Hypothalamus (tissue), 51 donors: ENCODE results near the gene C19orf53.
"Not testable (repeated sequence)": the region's sequence is repeated elsewhere in the genome, so short reads cannot be mapped to it uniquely, and the experiment has no call there.

Experiments
- DNase-seq, 51 donors: peaks; one replicate each; lab custom pipeline; 2025; lab: John Stamatoyannopoulos, UW

C19orf53 gene

DNA sequence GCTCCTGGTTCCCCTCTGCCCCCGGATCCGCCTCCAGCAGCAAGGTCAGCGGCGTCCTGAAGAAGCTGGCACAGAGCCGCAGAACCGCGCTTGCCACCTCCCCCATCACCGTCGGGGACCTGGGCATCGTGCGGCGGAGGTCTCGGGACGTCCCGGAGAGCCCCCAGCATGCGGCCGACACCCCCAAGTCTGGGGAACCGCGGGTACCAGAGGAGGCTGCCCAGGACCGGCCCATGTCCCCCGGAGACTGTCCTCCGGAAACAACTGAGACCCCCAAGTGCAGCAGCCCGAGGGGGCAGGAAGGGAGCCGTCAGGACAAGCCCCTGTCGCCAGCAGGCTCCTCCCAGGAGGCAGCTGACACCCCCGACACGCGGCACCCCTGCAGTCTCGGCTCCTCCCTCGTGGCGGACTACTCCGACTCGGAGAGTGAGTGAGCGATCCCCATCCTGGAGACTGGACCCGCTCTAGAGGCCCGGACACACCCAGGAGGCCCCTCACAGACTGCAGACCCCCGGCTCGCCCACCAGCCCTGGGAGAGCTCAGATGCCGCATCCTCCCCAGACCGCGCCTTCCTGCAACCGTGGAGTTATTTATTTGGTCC is 11.5 kb upstream of the C19orf53 start:
- DNase-seq: no peak

DNA sequence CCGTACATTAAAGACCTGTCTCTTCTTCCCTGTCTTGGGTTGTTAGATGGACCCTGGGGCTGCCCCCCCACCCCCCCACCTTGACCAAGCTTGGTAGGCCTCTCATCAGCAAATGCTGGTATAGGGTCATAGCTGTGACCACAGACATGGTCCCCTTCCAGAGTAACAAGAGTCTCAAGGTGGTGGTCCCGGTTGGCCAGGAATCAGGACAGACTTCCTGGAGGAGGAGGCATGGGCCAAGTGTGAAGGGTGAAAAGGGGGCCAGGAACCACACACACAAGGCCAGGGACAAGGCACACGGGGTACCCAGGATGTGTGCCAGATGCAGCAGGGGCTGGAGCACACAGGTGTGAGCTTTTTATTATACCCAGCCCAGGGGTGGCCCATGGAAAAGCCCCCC is 11.0 kb upstream of the C19orf53 start:
- no peak for DNase-seq

DNA sequence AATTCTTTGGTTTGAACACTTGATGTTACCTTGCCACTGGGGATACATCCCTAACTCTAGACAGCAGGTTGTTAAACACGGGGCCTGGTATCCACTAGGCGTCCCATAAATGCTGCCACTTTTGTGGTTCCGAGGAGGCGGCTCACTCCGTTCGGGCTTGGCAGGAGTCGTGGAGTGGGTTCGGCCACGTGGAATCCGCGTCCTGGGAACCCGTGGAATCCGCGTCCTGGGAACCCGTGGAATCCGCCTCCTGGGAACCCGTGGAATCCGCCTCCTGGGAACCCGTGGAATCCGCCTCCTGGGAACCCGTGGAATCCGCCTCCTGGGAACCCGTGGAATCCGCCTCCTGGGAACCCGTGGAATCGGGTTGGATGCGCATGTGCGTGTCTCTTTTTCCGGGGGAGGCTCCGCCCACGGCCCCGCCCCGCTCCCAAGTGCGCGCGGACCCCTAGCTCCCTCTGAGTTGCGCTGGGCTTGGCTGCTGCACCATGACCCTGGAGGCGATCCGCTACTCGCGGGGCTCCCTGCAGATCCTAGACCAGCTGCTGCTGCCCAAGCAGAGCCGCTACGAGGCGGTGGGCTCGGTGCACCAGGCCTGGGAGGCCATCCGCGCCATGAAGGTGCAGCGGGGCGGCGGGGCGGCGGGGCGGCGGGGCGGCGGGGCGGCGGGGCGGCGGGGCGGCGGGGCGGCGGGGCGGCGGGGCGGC is 10.0 kb upstream of the C19orf53 start, which contains the start of gene MRI1:
MRI1 (plus strand) TSS at position 422 of the 707 bp plus-strand sequence; CDS start at position 489, 67 bp downstream.
- DNase-seq: peak in 48 of 51 donors; percentile 3 to 87 (median 62)

DNA sequence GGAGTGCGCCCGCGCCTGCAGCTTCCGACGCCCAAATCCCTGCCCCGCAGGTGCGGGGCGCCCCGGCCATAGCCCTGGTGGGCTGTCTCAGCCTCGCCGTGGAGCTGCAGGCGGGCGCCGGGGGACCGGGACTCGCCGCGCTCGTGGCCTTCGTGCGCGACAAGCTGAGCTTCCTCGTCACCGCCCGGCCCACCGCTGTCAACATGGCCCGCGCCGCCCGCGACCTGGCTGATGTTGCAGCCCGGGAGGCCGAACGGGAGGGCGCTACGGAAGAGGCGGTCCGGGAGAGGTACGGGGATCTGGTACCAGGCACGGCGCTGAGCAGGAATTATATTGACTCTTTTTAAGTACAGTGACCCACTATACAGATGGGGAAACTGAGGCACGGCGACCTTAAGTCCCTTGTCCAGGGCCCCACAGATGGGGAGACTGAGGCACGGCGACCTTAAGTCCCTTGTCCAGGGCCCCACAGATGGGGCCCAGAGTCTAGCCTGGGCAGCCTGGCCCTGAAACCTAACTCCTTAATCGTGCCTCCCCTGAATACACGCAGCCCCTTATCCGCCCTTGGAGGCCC is 9.3 kb upstream of the C19orf53 start:
- peak in 8 of 51 donors; percentile 7 to 22 (median 14) for DNase-seq

DNA sequence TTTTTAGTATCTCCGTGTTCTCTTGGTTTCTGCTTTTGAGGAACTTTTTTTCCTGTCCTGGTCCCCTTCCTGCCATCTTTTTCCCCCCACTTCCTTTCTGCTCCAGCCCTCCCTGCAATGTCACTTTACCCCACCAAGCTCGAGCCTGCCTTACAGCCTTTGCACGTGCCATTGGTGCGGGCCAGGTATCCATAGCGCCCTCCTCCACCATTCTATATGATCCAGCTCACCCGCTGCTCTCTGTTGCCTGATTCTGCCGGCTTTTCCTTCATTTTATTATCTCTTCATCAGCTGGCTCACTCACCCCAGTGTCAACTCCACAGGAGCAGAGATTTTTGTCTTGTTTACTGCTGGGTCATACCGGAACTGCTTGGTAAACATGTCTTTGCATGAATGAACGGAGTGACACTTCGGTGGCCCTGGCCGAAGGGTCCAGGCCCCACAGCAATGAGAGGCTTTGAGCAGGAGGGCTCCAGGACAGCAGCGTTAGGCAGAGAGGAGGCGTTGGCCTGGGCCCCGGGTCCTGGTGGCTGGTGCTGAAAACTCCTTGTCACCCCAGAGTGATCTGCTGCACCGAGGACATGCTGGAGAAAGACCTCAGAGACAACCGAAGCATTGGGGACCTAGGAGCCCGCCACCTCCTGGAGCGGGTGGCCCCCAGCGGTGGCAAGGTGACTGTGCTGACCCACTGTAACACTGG is 8.7 kb upstream of the C19orf53 start:
- no peak for DNase-seq

DNA sequence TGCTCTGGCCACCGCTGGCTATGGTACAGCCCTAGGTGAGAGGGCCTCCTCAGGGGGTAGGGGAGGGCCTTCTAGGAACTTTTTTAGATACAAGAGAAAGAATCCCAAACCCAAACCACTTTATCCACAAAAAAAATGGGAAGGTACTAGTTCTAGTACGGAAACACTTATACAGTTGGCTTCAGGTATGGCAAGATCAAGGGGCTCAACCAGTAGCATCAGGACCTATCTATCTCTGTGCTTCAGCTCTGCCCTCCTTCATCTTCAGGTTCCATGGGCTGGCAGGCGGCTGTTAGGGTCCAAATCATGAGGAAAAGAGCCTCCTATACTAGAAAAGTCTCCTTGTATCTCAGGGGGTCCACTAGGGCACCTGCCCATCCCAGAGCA is 8.2 kb upstream of the C19orf53 start:
- DNase-seq: no peak

DNA sequence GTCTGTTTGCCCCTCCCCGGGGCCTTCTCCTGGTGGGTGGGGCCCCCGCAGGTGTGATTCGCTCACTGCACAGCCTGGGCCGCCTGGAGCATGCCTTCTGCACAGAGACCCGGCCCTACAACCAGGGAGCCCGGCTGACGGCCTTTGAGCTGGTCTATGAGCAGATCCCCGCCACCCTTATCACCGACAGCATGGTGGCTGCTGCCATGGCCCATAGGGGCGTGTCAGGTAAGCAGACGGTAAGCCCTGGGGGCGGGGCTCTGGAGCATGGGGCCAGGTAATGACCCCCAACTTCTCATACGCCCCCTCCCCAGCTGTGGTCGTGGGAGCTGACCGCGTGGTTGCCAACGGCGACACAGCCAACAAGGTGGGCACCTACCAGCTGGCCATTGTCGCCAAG is 5.7 kb upstream of the C19orf53 start:
- no peak for DNase-seq

DNA sequence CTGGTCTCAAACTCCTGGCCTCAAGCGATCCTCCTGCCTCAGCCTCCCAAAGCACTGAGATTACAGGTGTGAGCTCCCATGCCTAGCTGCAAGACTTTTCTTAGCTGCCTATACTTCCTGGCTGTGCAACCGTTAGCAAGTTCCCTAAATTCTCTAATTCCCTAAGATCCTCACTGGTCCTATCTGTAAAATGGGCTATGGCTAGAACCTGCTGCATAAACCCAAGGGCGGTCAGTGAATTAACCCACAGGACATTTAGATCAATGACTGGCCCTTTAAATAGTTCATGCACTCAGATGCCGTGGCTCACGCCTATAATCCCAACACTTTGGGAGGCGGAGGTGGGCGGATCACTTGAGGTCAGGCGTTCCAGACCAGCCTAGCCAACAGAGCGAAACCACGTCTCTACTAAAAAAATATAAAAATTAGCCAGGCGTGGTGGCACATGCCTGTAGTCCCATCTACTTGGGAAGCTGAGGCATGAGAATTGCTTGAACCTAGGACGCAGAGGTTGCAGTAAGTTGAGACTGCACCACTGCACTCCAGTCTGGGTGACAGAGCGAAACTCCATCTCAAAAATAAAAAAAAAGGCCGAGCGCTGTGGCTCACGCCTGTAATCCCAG is 4.1 kb upstream of the C19orf53 start:
- DNase-seq: no peak

DNA sequence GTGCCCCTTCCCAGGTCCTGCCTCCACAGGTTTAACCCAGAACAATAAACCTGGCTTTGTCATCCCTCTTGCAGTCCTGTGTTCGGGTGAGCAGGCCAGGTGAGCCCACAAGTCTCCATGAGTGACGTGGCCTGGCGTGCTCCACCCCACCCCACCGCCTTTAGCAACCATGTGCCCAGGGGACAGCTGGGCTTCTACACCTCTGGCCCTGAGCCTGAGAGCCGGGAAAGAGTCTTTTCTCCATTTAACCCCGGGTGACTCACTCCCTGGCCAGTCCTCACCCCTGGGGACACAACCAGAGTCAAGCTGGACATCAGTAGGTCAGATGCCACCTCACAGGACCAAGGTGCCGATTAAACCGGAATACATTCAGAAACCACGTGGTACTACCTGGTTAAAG is 4.1 kb downstream of the C19orf53 start:
- DNase-seq: no peak

DNA sequence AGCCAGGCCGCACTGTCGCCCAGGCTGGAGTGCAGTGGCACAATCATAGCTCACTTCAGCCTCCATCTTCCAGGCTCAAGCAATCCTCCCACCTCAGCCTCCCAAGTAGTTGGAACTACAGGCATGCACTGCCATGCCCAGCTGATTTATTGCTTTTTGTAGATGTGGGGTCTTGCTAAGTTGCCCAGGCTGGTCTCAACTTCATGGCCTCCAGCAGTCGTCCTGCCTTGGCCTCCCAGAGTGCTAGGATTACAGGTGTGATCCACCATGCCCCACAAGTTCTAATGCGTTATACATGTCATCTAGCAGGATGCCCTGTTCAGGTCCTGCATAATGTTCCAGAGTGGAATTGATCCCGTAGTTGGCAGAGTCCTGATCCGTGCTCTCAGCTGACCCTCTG is 4.6 kb downstream of the C19orf53 start:
- no peak for DNase-seq

DNA sequence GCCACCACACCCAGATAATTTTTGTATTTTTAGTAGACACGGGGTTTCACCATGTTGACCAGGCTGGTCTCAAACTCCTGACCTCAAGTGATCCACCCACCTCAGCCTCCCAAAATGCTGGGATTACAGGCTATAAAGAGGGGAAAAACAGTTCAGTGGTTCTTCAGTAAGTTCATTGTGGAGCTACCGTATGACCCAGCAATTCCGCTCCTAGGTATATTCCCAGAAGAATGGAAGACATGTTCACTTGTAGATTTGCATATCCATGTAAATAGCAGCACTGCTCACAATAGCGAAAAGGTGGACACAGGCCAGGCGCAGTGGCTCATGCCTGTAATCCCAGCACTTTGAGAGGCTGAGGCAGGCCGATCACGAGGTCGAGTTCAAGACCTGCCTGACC is 5.5 kb downstream of the C19orf53 start:
- not testable (repeated sequence) for DNase-seq

DNA sequence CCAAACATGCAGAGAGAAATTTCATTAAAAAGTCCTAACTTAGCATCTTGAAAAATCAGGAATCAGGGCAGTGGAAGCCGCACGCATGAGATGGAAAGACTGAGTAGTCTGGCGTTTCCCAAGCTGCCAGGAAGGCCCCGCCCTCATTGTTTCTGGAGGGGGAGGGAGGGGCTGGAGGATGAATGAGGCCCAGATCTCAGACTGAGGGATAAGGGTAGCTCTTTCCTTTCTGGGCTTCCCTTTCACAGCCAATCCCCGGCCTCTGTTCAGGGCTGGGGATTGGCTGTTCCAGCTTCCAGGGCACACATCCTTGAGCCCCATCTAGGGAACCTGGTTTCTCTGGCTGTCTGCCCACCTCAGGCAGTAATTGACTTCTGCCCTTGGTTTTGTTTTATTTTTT is 7.3 kb downstream of the C19orf53 start:
- peak in 26 of 51 donors; percentile 3 to 71 (median 24) for DNase-seq

DNA sequence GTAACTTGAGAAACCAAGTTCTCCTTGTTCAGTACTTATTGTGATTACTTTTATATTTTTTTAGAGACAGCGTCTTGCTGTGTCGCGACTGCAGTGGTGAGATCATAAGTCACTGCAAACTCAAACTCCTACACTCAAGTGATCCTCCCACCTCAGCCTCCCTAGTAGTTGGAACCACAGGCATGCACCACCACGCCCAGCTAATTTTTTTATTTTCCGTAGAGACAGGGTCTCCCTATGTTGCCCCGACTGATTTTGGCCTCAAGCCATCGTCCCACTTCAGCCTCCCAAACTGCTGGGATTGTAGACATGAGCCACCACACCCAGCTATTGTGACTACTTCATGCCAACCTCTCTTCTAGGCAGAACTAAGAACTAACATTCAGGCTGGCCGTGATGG is 8.3 kb downstream of the C19orf53 start:
- DNase-seq: no peak

DNA sequence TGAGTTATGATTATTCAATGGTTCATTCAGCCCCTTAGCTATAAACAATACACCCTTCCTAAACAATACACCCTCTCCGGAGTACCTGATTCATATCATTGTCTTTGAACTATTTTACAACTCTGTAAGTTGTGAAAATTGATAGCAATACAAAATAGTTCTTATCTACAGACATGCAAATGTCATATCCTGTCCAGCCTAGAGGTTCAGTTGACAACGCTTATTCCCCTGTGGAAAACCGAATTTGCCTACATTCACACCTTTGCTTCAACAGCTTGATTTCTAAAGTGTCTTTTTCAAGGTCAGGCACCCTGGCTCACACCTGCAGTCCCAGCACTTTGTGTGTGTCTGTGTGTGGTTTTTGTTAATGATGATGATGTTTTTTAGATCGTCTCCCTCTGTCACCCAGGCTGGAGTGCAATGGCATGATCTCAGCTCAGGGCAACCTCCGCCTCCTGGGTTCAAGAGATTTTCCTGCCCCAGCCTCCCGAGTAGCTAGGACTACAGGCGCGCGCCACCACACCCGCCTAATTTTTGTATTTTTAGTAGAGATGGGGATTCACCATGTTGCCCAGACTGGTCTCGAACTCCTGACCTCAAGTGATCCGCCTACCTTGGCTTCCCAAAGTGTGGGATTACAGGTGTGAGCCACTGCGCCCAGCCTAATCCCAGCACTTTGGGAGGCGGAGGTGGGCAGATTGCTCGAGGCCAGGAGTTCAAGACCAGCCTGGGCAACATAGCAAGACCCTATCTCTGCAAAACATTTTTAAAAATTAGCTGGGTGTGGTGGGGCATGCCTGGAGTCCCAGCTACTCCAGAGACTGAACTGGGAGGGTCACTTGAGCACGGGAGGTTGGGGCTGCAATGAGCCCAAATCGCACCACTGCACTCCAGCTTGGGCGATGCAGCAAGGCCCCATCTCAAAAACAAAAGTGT is 9.6 kb downstream of the C19orf53 start:
- DNase-seq: no peak

DNA sequence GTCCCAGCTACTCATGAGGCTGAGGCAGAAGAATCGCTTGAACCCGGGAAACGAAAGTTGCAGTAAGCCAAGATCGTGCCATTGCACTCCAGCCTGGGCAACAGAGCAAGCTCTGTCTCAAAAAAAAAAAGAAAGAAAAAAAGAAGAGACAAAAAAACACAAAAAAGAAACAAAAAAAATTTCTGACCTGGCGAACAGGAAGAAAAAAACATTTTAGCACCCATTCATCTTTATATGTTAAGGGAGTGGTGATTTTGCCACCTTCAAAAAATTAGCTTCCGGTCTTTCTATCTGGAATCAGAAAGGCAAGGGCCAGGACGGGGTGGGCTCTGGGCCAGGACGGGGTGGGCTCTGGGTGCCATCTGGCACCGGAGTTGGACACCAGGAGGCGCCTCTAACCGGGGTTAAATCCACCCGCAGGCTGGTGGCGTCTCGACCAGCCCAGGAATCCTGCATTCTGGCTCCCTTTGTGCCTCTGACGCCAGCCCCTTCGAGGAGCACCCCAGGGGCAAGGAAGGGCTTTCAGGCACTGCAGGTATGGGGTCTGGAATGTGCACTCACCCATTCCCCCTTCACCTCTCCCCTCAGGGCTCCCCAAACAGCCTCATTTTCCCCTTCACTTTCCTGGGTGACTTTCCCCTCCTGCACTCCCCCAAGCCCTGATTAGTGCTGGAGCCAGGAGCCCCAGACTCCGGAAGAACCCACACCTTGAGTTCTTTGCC is 10.6 kb downstream of the C19orf53 start:
- peak in 42 of 51 donors; percentile 5 to 71 (median 38) for DNase-seq

DNA sequence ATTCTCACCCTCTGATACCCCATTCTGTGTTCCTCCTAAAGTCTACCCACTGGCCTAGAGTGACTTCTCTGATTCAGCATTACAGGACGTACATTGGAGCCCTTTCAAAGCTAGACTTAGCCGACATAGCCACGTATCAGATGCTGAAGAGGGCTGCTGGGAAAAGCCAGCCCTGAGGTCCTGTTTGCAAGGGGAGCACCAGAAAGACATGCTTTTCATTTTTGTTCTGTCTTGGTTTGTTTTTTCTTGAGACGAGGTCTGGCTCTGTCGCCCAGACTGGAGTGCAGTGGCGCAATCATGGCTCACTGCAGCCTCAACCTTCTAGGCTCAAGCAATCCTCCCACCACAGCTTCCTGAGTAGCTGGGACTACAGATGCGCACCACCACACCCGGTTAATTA is 14.7 kb downstream of the C19orf53 start:
- no peak for DNase-seq

DNA sequence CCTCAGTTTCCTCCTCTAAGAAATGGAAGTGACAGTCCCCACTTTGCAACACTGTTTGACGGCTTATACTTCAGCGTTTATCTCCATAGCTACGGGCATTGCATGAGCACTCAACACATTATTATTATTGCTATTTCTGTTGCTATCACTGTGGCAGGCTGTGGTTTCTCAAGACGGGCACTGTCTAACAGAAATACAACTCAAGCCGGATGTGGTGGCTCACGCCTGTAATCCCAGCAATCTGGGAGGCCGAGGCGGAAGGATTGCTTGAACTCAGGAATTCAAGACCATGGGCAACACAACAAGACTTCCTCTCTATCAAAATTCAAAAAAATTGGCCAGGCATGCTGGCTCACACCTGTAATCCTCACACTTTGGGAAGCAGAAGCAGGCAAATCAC is 16.1 kb downstream of the C19orf53 start:
- no peak for DNase-seq

DNA sequence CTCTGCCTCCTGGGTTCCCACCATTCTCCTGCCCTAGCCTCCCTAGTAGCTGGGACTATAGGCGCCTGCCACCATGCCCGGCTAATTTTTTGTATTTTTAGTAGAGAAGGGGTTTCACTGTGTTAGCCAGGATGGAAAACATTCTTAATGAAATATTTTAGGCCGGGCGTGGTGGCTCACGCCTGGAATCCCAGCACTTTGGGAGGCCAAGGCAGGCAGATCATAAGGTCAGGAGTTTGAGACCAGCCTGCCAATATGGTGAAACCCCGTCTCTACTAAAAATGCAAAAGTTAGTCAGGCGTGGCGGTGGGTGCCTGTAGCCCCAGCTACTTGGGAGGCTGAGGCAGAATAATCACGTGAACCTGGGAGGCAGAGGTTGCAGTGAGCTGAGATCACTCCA is 19.1 kb downstream of the C19orf53 start:
- not testable (repeated sequence) for DNase-seq

DNA sequence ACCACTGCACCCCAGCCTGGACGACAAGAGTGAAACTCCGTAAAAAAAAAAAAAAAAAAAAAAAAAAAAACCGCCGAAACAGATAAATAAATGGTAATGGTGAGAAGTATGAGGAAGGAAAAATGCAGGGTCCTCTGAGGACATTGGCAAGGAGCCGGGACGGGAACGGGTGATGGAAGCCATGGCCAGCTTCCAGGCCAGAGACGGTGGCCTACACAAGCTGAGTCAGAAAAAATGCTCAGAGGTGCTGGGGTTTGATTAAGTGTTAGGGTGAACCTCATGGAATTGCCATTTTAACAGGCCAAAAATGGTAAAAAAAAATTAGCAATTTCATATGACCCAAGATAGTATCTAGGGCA is 20.1 kb downstream of the C19orf53 start:
- DNase-seq: peak in 17 of 51 donors; percentile 3 to 45 (median 14)
